K562 (cell line): Measurements from ENCODE around the gene P2RX5. TPM values are rescaled to one million over a fixed set of nuclear protein-coding genes. Genes with fewer than 3 reads are reported as not detected.

Experiments
- AFF1 ChIP-seq, 2 experiments: fragments of 450-650 bp; IDR thresholded peaks; 2 replicates each; pipeline ENCODE4 v1.6.1; 2018; ENCODE audit warnings: mild to moderate bottlenecking in 2 of 2, low read depth in 1 of 2; ENCODE audit not compliant: partially characterized antibody in 2 of 2
- CBFA2T3 ChIP-seq: fragments of 450-650 bp; IDR thresholded peaks from 2 replicates; pipeline ENCODE4 v1.6.1; 2017
- DIDO1 ChIP-seq: fragments of 450-650 bp; IDR thresholded peaks from 2 replicates; pipeline ENCODE4 v1.6.1; 2016; ENCODE audit warnings: low read depth, missing biosample characterization, missing genetic modification characterization
- HDAC3 ChIP-seq: fragments of 450-650 bp; IDR thresholded peaks from 2 replicates; pipeline ENCODE4 v1.6.1; 2018; ENCODE audit warnings: borderline replicate concordance, mild to moderate bottlenecking, moderate library complexity; ENCODE audit not compliant: partially characterized antibody
- NR2C1 ChIP-seq, 2 experiments: fragments of 450-650 bp; IDR thresholded peaks; 2 replicates each; pipeline ENCODE4 v1.6.1; 2017; ENCODE audit warnings: mild to moderate bottlenecking in 2 of 2, antibody characterized with exemption in 1 of 2, inconsistent platforms in 1 of 2, missing compliant biosample characterization in 1 of 2, missing genetic modification characterization in 1 of 2
- PHF8 ChIP-seq: fragments of 200-600 bp; sonication (generic); IDR thresholded peaks from 2 replicates; pipeline ENCODE4 v1.6.1; 2012; ENCODE audit warnings: mixed run types, mild to moderate bottlenecking, inconsistent platforms, low read length, moderate library complexity, borderline replicate concordance
- SMARCA5 ChIP-seq: fragments of 450-650 bp; IDR thresholded peaks from 2 replicates; pipeline ENCODE4 v1.6.1; 2016
- SPI1 ChIP-seq: IDR thresholded peaks from 2 replicates; pipeline ENCODE4 v1.6.1; 2011; ENCODE audit warnings: low read depth, low read length, control low read depth, borderline replicate concordance
- THAP7 ChIP-seq: fragments of 250-450 bp; sonication (Bioruptor Pico); IDR thresholded peaks from 2 replicates; pipeline ENCODE4 v1.5.0; 2021
- ZNF318 ChIP-seq, 2 experiments: fragments of 450-650 bp; IDR thresholded peaks; 2 replicates each; pipeline ENCODE4 v1.6.1; 2016; ENCODE audit warnings: mild to moderate bottlenecking in 2 of 2, borderline replicate concordance in 1 of 2, low read depth in 1 of 2, moderate library complexity in 1 of 2
- ZNF717 ChIP-seq: fragments of 250-450 bp; sonication (Bioruptor Pico); IDR thresholded peaks from 2 replicates; pipeline ENCODE4 v1.5.0; 2021
- polyA plus RNA-seq, 8 experiments: library from polyadenylated mRNA; depleted of rRNA in 4 of 8; stranded (reverse) in 5 of 8; unstranded in 3 of 8; fragments of >200 nt; fragmentation: Nextera tagmentation in 2 of 8; fragmentation: Illumina TruSeq in 1 of 8; extraction: Ambion mirVana in 2 of 8; extraction: Trizol in 1 of 8; gene quantifications; 2 replicates each; pipeline versions ENCODE4 v1.2.1 to v1.2.3, GENCODE V29; 2011 to 2014; ENCODE audit warnings: inconsistent platforms in 1 of 8, missing spikeins in 1 of 8
- total RNA-seq, 7 experiments: library from RNA; depleted of rRNA in 6 of 7; stranded (reverse); fragments of >200 nt in 6 of 7; fragmentation: Illumina TruSeq in 2 of 7; extraction: Trizol in 2 of 7; gene quantifications; 2 replicates each; pipeline versions ENCODE4 v1.2.1 to v1.2.3, GENCODE V29; 2011 to 2021; ENCODE audit warnings: low replicate concordance in 1 of 7

The P2RX5 gene
- total and polyA plus RNA-seq, 9 of the 15 experiments (the other 6 are each of a cell fraction or from before 2014, with no cell fraction given), result 0.31 to 4.0 (median 1.3) TPM

GRCh38 chr17:3683054-3683511 lies 12.9 kb downstream of the P2RX5 start (continued):
- no peak for TF ChIP-seq ZNF318 (IDR thresholded peaks at IDR 0.05; ENCODE audit: borderline replicate concordance in 1 of 2, low read depth in 1 of 2)
- no peak for TF ChIP-seq SMARCA5
- no peak for TF ChIP-seq CBFA2T3
- no peak for TF ChIP-seq HDAC3
- TF ChIP-seq THAP7 (CRISPR knock-in tag), result no peak
- TF ChIP-seq DIDO1 (tag), result no peak
- TF ChIP-seq NR2C1 (IDR thresholded peaks at IDR 0.05), result peak; percentile 36; the same call in 1 of the 2 replicates
- TF ChIP-seq NR2C1 (tag; IDR thresholded peaks at IDR 0.05), result no peak
- no peak for TF ChIP-seq AFF1 (IDR thresholded peaks at IDR 0.05; ENCODE audit: low read depth in 1 of 2, partially characterized antibody in 2 of 2)
- TF ChIP-seq ZNF717 (CRISPR knock-in tag), result no peak
- no peak for TF ChIP-seq SPI1
- no peak for TF ChIP-seq PHF8
